HG03342 (cell line): ENCODE measurements around the gene SHMT2.

Experiments
- ATAC-seq: cut with Tn5 transposase; IDR thresholded peaks from one replicate; pipeline ENCODE4 v1.9.1; 2021; ENCODE audit warnings: mild to moderate bottlenecking, moderate library complexity; ENCODE audit not compliant: unreplicated experiment

The SHMT2 gene

DNA sequence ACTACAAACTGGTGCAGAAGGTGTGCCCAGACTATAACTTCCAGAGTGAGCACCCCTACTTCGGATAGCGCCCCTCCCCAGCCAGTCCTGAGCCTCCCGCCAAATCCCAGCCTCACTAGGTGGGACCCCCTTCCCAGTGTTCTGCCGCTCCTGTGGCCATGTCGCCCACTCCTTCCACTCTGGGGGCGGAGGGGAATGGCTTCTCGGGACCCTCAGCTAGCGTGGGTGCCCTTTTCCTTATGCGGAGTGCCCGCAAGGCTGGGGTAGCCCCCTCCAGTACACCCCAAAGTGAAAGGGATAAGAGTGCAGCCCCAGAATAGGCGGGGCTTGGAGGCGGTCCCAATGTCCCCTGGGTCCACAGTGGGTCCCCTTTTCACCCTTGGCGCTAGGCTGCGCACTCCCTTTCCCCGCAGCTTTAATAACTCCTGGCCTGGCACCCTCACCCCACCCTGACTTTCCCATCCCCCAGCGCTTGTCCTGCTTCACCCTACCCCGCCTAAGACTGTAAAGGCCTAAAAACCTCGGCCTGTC, 3.8 kb upstream of the SHMT2 start:
- ATAC-seq = no peak

DNA sequence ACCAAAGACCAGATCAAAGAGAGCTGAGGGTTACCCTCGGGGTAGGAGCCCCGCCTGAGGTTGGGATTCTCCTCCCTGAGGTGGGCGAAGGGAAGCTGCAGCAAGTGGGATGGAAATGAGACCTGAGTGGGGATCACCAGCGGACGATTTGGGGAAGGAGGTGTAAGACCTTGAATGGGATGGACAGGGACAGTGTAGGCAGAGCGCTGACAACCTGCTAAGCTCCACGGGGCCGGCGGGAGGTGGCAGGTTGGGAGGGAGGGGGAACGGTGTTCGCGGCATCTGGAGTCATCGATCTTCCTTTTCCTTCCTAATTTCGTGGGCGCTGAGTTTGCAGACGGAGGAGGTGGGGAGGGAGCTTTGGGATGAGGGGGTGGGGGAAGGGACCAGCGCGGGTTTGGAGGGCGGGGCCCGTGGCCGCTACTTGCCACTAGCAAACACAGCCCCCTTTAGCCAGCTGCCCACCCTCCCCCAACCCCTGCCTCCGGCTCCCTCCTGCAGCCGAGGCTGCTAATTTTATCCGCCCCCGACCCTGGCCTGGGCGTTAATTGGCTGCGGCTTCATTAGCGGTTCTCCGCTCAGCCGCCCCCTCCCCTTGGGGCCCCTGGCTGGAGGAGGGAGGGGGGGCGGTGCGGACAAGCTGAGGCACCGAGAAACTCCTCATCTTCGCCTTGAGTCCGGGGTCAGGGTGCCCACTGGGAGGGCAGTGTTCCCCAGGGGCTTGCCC, 2.8 kb upstream of the SHMT2 start:
- ATAC-seq = no peak

GRCh38 chr12:57227315-57228115, 2.0 kb upstream of the SHMT2 start:
- no peak for ATAC-seq

- no peak for ATAC-seq
Observed at GRCh38 chr12:57229046-57229633, 371 bp upstream of the SHMT2 start.

- ATAC-seq = no peak
Observed at GRCh38 chr12:57230381-57231155, 1.1 kb downstream of the SHMT2 start.

DNA sequence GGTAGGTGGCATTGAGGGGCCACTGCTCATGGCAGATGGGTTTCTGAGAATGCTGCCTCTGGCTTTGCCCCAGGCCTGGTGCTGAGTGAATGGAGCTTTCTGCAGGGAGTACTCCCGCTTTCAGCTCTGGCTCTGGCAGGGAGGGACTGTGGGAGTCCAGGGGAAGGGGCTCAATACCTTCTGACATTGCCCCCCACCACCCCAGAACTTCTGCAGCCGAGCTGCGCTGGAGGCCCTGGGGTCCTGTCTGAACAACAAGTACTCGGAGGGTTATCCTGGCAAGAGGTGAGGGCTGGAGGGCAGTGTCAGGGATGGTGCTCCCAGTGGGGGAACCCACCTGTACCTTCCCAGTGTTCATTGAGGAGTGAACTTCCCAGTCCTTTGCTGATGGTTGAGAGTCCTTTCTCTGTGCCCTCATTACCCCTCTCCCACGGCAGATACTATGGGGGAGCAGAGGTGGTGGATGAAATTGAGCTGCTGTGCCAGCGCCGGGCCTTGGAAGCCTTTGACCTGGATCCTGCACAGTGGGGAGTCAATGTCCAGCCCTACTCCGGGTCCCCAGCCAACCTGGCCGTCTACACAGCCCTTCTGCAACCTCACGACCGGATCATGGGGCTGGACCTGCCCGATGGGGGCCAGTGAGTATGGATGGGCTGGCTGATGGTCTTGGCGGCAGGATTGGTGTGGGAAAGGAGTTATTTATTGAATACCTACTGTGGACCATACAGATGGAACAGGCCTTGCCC, 1.9 kb downstream of the SHMT2 start:
- no peak for ATAC-seq

DNA sequence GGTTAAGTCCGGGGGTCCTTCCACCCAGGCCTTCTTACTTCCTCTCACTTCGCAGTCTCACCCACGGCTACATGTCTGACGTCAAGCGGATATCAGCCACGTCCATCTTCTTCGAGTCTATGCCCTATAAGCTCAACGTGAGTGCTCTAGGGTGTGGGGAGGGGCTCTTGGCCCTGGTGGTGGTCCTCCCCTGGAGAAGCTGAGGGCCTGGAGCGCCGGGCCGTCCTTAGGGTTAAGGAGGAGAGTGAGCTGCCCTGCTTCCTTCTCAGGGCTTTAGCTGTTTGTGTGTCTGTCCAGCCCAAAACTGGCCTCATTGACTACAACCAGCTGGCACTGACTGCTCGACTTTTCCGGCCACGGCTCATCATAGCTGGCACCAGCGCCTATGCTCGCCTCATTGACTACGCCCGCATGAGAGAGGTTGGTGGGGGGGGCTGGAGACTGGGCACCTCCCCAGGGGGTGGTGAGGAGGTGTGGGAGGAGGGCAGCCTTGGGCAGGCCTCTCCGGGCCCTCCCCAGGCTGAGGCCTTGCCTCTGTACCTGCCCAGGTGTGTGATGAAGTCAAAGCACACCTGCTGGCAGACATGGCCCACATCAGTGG, 2.7 kb downstream of the SHMT2 start:
- no peak for ATAC-seq

GRCh38 chr12:57233357-57234232, 4.1 kb downstream of the SHMT2 start:
- ATAC-seq = no peak

DNA sequence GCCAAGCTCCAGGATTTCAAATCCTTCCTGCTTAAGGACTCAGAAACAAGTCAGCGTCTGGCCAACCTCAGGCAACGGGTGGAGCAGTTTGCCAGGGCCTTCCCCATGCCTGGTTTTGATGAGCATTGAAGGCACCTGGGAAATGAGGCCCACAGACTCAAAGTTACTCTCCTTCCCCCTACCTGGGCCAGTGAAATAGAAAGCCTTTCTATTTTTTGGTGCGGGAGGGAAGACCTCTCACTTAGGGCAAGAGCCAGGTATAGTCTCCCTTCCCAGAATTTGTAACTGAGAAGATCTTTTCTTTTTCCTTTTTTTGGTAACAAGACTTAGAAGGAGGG, 4.7 kb downstream of the SHMT2 start:
- no peak for ATAC-seq

DNA sequence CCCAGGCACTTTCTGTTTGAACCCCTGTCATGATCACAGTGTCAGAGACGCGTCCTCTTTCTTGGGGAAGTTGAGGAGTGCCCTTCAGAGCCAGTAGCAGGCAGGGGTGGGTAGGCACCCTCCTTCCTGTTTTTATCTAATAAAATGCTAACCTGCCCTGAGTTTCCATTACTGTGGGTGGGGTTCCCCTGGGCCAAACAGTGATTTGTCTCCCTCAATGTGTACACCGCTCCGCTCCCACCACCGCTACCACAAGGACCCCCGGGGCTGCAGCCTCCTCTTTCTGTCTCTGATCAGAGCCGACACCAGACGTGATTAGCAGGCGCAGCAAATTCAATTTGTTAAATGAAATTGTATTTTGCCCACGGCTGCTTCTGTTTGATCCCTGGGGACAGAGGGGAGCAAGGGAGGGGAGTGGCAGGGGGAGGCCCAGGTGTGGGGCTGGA, 5.1 kb downstream of the SHMT2 start:
- no peak for ATAC-seq

DNA sequence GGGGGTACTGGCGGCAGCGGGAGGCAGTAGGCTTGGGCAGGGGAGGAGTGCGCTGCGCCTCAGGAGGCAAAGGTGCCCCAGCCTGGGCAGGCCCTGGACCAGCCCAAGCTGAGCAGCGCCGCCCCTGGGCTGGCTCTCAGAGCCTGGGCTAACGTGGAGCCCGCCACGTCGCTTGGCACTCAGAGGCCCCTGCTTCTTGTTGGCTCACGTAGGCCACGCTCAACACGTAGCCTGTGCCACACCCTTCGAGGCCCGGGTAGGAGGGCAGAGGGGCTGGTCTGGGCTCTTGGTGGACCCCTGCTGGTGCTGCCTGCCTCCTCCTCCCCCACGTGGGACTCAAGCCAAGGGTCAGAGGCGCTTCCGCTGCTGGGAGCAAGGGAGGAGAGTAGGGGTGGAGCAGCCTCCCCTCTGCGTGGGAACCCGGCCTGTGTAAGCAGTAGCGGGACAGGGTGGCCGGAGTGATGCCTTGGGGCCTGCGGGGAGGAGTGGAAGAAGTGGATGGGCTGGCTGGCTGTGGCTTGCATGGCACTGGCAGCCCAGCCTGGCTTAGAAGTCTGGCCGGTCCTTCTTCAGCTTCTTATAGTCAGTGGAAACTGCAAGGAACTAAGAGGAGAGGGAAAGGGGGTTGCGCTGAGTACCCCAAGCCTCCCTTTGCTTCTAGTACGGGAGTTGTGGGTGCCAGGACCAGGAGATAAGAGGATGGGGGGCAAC, 5.7 kb downstream of the SHMT2 start:
- ATAC-seq = no peak

GRCh38 chr12:57235728-57236131, 6.2 kb downstream of the SHMT2 start:
- ATAC-seq = no peak

- no peak for ATAC-seq
Observed at GRCh38 chr12:57236201-57236924, 6.9 kb downstream of the SHMT2 start.

DNA sequence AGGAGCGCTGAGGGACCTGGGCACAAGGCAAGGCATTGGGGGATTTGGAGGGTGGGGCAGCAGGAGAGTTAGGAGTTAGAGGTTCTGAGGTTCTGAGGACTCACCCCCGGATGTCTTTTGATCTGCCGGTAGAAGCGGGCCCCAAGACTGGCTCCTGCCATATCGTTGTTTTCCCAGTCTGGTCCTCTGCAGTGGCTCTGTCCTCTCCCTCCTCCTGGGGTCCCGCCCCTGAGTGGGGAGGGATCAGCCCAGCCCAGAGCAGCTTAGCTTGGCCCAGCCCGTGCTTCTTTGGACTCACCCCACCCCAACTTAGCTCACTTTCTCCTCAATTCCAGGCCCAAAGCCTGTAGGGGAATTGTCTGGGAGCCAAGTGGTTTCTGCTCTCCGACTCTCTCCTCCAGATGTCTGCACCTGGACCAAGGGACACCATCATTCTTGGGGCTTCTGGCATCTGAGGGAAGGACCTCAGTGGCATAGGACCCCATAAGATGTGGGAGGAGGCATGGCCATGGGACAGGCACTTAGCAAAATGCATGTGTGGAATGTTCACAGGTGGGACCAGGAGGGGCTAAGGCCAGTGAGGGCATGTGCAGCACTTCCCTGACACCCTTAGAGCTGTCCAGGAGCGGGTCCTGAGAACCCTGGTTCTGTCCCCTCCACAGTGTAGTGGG, 7.5 kb downstream of the SHMT2 start:
- ATAC-seq = no peak

GRCh38 chr12:57237596-57237931, 8.1 kb downstream of the SHMT2 start:
- no peak for ATAC-seq

DNA sequence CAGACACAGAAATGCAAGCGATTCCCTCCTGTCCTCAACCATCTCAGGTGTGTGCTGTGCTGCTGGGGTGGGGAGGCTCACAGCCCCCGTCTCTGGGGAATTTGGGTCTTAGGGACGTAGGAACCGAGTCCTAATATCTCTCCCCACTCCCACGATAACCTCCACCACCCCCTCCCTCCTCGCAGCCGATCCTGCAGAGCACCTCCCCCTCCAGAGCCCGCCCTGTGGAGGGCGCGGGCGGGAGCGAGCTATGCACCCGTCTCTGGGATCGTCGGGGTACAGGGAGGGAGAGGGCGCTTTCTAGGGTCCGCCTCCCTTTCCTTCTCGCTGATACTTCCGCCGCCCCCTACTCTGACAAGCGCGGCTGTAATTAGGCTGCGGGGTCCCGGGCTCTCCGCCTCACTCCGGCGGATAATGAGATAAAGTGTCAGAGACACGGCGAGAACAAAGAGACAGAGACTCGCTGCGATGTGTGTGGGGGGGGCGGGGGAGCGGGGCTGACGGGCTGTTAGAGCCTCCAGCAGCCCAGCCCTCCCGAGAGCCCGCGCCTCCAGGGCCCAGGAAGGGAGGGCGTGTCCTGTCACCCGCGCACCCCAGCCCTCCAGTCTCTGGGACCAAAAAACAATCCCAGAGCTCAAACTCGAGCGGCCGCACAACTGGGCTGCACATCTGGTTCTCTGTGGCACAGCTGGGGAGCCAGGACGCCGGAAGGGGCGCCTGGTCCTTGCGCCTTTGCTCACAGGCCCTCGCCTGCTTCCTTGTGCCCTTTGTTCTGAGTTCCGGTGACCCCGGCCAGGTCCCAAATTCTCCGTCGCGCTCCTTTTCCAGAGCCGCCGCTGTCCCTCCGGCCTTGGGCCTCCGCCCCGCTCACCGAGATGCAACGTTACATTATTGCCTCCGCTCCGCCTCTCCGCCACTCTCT, 8.7 kb downstream of the SHMT2 start:
- no peak for ATAC-seq
